Hematopoietic multipotent progenitor cell (in vitro differentiated cells): Measurements from ENCODE around the gene GARIN5B. TPM values are rescaled to one million over a fixed set of nuclear protein-coding genes. Genes with fewer than 3 reads are reported as not detected.
"Not testable (repeated sequence)": the region's sequence is repeated elsewhere in the genome, so short reads cannot be mapped to it uniquely, and the experiment has no call there.

ENCODE experiments used
- DNase-seq, 3 donors: peaks; one replicate each; pipeline ENCODE4 v3.0.0-alpha.2; 2011 to 2015; ENCODE audit warnings: low read depth in 2 of 3, low spot score in 2 of 3
- total RNA-seq: library from RNA; depleted of rRNA; stranded (reverse); fragments of >200 nt; gene quantifications from one replicate; pipeline ENCODE4 v1.2.3, GENCODE V29; 2012

GARIN5B gene
- not detected for total RNA-seq

DNA sequence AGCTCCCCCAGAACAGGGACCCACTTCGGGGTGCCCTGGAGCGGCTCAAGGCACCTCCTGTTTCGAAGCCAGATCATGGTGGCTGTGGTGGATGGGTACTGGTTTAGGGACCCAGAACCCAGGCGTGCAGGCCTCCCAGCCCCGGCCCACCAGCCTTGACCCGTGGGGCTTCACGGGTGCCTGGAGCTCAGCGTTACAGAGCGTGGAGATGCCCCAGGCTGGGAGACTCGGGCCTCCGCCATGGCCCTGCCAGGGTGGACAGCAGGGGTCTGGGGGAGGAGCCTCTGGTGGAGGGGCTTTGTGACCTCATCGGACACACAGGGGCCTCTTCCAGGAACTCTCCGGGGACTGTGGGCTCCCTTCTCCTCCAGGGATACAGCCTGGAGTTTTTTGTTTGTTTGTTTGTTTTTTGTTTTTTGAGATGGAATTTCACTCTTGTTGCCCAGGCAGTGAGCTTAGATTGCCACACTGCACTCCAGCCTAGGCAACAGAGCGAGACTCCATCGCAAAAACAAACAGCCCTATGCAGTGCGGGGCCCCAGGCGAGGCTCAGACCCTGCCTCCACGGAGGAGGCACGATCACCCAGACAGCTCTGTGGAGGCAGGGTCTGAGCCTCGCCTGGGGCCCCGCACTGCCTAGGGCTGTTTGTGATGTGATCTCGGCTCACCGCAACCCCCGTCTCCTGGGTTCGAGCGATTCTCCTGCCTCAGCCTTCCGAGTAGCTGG is at the start of gene GARIN5B:
TSS of gene GARIN5B (minus strand) at position 271 of the 727 bp plus-strand sequence. CDS start at position 77, 194 bp downstream.
- DNase-seq = no peak

- no peak for DNase-seq
These were observed 47.1 kb upstream of the GARIN5B start for GRCh38 chr19:55410168-55410567.

GRCh38 chr19:55409179-55409578 is 46.1 kb upstream of the GARIN5B start:
- DNase-seq = not testable (repeated sequence)

- DNase-seq = no peak
These were observed 45.4 kb upstream of the GARIN5B start for GRCh38 chr19:55408533-55408872.

- peak; percentile 97 to 100 (median 100) for DNase-seq
These were observed 44.9 kb upstream of the GARIN5B start for GRCh38 chr19:55407800-55408532.

DNA sequence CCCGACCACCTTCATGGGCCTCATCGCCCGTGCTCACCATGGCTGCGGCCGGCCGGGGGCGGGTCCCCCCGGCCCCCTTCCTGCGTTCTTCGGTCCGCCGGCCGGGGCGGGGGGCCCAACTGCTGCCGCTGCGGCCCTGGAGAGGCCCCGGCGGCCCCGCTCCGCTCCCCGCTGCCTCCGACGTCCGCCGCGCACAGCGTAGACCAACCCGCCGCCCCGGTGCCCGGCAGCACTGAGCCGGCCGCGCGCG is 44.4 kb upstream of the GARIN5B start, which contains the start of gene UBE2S:
TSS of gene UBE2S (minus strand) at position 239 of the 250 bp plus-strand sequence. CDS start at position 40, 199 bp downstream.
- DNase-seq = not testable (repeated sequence)

DNA sequence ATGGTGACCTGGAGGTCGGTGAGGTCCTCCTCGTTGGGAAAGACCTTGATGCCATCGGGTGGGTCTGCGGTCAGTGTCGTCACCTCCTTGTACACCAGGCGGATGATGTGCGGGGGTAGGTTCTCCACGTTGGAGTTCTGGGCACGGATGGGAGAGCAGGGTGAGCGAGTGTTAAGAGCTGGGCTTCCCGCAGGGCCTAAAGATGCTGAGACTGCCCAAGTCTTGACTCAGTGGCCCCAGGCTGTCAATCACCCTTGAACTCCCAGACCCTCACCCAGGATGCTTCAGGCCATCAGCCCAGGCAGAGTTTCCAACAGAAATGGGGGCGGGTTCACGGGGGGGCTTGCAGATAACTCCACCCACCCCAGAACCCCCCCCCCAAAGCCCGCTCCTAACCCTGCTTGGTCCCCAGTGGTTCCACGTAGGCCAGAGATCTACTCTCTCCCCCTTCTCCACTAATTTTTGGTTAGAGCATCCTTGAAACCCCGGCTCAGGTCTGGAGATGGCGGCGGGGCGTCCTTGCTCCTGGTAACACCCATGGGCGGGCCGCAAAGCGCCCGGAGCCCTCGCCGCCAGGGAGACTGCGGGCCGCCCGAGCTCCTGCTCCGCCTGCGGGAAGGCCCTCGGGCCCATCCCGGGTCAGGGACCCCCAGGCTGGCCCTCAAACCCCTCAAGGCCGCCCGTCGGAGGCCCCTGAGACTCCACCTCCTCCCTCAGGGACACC is 43.9 kb upstream of the GARIN5B start:
- peak in 1 of 3 donors; percentile 26 for DNase-seq

DNA sequence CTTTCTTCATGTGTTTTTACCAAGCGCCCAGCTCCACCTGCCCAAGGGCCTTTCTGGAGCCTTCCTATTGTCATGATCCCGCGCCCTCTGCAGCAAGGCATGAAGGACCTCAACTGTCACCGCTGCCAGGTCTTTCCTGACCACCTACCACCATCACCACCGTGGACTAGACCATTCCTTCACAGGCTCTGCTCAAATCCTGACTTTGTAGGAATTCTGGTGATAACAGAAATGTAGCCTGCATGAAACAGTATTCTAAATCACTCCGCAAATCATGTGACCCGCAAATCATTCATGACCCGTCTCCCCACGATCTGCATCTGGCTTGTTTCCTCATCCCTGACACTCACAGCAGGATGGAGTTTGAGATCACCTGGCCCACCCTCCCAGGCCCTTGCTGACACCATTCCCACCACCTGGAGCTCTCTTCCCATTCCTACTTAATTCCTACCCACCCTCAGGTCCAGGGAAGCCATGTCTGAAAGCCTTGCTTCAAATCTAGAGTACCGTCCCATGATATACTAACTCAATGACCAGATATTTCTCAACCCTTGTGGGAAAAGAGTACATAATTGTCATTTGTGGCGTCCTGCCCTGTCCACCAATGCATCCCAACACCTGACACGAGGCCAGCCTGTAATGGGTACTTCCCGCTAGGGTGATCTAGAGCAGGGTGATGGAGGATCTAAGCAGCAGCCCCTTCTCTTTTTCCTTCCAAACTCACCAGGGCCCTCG is 43.2 kb upstream of the GARIN5B start:
- DNase-seq = no peak

DNA sequence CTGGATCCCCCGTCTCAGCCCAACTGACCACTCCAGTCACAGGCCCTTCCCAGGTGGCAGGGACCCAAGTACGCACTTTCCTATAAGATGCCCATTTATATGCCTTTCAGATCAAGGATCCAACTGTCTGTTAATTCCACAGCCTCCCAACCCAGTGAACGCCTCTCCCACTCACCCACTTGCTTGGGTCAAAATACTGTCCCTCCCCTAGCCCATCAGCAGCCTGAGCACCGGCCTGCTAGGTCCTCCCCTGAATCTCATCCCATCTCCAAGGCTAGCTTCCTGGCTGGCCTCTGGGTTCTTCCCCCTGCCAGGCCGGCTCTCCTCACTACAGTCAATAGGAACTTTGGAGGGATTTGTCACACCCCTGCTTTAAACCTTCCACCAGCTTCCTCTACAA is 42.6 kb upstream of the GARIN5B start:
- DNase-seq = no peak

DNA sequence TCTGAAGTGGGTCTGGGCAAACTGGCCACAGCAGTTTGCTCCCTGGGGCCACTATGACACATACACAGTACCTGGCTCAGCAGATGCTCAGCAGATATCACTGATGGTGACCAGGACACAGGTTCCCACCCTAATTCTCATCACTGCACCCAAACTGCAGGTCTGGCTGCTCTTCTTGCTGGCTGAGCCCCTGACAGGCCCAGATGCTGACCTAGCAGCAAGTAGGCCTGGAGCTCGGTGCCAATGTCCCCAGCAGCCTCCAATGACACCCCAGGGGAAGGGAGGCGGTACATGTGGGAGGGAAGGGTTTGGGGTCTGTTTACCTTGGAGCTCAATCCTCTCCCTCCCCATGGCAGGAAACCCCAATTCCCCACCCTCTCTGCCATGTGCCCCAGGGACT is 39.4 kb upstream of the GARIN5B start:
- no peak for DNase-seq

DNA sequence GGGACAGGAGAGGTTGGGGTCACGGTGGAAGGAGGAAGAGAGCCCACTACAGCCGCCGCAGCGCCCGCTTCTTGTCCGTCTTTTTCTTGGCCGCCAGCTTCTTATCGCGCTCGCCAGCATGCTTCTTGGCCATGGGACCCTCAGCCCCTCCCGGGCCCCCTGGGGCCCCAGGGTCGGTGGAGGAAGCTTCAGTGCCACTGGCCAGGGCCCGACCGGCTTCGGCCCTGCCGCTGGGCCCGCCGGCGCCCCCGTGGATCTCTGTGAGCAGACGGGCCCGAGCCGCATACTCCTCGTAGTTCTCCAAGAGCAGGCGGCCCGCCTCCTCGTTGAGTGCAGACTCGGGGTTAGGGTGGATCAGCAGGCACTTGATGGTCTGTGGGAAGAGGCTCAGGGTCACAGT is 38.3 kb upstream of the GARIN5B start:
- DNase-seq = not testable (repeated sequence)

DNA sequence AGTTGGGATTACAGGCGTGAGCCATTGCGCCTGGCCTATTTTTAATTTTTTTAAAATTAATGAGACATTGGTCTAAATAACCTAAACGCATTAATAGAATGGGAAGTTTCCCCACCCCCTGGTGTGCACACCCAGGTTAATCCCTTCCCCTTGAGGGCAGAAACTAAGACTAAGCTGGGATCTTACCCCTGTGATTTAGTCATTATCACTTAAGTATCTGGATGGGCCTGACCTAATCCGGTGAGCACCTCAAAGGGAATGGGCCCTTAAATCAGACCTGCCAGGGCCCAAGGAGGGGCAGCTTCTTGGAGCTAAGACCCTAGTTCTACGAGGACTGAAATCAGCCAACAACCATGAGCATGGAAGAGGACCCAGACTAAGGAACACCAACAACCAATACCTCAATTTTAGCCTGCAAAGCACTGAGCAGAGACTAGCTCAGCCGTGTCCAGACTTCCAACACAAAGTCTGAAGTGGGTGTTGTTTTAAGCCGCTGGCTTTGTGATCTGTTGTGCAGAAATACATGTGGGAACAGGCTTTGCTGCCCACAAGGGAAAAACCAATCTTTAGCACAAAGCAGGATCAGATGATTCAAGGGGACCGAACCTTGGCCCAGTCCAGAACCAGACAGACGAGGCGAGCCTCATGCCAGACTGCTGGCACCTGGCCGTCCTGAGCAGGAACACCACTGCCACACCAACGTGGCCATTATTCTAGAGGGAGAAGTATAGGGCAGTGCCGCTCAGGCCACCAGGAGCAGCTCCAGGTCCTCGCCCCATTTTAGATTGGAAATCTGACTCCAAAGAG is 37.4 kb upstream of the GARIN5B start:
- DNase-seq = no peak

DNA sequence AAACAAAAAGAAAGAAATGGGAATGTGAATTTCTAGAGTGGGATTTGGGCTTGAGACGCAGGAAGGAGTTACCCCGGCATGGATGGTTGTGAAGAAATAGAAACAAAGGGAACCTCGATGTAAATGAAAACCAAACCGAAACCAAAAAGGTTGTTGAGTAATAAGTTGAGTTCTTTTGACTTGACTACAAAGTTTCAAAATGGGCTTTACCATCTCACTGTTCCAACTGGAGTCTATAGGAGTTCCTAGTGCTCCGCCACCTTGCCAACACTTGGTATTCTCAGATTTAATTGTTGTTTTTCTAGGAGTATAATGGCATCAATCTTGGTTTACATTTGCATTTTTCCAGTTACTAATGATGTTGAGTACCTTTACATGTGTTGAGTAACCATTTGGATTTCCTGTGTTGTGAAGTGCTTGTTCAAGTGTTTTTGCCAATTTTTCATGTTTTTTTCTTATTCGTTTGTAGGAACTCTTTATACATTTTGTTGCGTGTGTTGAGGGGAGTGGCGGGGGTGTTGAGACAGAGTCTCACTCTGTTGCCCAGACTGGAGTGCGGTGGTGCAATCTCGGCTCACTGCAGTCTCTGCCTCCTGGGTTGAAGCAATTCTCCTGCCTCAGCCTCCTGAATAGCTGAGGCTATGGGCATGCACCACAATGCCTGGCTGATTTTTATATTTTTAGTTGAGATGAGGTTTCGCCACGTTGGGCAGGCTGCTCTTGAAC is 35.3 kb upstream of the GARIN5B start:
- no peak for DNase-seq

DNA sequence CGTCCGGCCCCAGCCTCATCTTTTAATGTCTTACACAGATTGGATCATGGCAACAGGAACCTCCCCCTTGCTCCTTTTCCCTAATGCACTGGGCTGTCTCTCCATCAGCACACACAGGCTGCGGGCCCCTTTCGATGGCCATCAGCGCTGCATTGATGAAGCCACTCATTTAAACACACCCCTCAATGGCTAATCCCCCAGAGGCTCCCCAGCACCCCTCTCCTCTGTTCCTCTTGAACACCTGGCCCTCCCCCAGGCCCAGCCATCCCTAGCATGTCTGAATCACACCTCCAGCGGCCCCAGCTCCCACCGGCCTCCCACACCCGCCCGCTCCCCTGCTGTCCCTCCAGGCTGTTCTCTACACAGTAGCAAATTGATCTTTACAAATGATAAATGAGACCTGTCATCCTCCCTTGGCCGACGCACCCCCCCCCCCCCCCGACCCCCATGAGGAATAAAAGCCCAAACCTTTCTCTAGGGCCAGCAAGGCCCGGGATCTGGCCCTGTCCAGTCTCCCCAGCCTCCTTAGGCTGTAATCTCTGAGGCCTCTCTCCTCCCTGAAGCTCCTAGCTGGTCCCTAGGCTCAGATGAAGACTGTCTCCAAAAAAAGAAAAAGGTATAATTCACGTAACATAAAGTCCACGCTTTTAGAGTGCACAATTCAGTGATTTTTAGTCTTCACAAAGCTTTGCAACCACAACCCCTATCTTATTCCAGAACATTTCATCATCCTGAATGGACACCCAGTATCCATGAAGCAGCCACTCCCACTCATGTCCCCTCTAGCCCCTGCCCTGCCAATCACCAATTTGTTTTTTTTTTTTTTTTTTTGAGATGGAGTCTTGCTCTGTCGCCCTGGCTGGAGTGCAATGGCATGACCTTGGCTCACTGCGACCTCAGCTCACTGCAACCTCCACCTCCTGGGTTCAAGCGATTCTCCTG is 30.0 kb upstream of the GARIN5B start:
- no peak for DNase-seq

GRCh38 chr19:55391702-55392615 is 28.9 kb upstream of the GARIN5B start:
- no peak for DNase-seq

GRCh38 chr19:55391191-55391670 is 28.2 kb upstream of the GARIN5B start:
- DNase-seq = no peak

DNA sequence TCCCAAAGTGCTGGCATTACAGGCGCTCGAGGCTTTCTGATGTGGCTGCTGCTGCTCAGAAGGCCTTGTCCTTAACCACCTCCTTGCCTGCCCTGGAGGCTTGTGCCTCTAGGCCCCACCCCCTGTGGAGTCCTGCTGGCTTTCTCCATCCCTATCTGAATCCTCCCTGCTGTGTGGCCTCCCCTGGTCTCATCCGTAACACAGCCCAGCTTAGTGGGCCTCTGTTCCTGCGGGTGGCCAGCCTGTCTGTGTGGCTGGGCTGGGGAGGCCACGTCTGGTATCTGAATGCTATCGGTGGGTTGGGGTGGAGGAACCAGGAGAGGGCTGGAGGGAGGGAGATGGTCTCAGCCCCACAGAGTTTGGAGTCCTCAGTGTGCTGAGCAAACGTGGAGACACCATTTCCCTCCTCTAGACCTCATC is 27.4 kb upstream of the GARIN5B start:
- DNase-seq = no peak
